Glomerular endothelial cell (primary cell): ENCODE data around the gene RENBP. TPM values are rescaled to one million over a fixed set of nuclear protein-coding genes. Genes with fewer than 3 reads are reported as not detected.

ENCODE experiments used
- DNase-seq: peaks from one replicate; pipeline ENCODE4 v3.0.0-alpha.2; 2011; ENCODE audit warnings: low read depth, low spot score; ENCODE audit errors: extremely low read depth
- total RNA-seq: library from RNA; depleted of rRNA; stranded (reverse); fragments of >200 nt; gene quantifications from 2 replicates; pipeline ENCODE4 v1.2.3, GENCODE V29; 2015

The RENBP gene
- total RNA-seq, 1 donor from 2014 or later = 23.7 TPM

DNA sequence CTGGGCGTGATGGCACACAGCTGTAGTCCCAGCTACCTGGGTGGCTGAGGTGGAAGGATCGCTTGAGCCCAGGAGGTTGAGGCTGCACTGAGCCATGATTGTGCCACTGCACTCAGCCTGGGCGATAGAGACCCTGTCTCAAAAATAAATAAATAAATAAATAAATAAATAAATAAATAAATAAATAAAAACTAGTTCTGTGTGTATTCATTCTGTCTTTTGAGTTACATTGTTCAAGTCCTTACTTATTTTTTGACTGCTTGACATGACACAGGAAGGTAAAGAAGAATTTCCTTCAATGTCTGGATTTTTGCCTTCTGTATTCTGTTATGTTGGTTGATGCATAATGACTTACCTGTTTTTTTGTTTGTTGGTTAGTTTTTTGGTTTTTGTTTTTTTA lies 7.4 kb downstream of the RENBP start:
- no peak for DNase-seq

DNA sequence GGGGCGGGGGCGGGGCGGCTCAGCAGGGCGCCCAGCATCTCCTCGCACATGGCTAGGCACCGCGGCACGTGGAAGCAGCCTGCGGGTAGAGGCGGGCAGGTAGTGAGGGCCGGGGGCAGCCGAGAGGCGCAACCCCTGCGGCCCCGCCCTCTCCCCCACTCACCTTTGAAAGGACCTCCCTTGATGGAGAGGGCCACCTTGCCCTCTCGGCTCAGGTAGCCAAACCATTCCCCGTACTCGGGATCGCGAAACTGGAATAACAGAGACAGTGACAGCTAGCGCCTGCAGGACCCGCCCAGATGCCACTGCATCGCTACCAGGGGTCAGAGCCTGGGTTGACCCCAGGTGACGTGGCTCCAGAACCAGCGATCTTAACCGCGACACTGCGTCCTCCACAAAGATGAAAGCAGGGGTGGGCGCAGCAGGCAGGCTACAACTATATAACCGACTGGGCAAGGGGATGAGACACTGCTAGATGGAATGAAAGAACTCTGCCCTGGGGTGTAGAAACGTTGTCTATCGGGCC lies 9.1 kb downstream of the RENBP start:
- DNase-seq = no peak

DNA sequence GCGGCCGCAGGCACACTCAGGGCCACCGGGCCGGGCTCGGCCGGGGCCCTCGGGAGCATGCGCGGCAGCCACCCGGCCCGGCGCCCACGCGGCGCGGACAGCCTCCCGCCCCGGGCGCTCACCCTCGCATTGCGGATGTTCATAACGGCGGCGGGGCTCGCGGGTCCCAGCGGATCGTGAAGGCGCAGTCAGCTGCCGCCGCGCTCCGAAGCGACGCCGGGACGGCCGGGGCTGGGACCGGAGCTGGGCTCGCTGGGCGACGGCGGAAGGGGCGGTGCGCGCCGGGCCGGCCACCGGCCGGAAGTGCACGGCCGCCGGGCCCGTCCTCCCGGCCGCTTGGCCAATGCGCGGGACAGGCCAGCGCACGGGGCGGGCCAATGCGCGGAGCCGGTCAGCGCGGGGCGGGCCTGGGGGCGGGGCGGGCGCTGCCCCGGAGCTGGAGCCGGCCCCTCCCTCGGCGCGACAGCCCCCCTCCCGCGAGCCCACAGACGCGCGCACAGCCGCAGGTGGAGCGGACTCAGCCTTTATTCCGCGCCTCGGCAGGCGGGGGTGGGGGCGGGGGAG lies 9.6 kb downstream of the RENBP start, which contains the start of gene NAA10:
Gene NAA10, minus strand, starts transcription at position 276 of the 564 bp plus-strand sequence. Its CDS starts 133 bp downstream, at position 143.
- no peak for DNase-seq

DNA sequence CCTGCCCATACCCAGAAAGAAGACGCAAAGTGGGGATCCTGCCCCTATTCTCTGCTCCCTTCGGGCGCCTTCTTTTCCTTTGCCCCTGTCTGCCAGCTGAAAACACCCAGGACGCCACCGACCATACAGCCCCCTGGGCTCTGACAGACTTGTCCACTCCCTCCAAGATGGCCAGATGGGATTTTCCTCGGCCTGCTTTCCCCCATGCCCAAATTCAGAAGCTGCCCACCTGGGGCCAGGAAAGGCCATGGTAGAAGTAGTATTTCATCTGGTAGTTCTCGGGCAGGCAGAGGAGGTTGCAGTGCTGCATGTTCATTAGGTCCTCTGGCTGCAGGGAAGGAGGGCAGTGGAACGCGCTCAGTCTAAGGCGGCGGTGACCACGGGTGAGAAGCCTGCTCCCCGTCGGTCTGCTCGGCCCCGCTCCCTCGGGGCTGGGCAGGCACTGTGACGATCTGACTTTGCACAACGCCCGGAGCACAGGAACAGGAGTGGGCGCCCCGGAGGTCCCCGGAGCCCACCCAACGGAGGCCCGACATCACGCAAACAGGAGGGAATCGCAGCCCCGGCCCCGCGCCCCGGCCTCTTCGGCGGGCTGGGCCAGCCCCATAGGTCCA lies 10.2 kb downstream of the RENBP start:
- DNase-seq = no peak

DNA sequence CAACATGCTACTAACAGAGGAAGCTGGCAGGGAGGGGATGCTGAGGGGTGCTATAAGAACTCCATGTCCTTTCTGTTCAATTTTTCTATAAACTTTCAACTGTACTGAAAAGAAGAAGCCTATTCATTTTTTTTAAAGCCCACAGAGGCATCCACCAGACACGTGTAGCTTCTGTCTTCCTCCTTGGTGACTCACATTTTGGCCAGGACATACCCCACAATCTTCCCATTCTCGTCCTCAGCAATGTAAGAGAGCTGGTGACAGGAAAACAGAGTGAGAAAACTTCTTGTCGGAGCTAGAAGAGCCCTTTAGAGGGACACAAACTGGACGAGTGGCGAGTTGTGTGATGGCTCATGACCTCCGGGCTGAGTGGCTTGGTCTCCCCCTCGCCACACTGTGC lies 10.7 kb downstream of the RENBP start:
- no peak for DNase-seq

DNA sequence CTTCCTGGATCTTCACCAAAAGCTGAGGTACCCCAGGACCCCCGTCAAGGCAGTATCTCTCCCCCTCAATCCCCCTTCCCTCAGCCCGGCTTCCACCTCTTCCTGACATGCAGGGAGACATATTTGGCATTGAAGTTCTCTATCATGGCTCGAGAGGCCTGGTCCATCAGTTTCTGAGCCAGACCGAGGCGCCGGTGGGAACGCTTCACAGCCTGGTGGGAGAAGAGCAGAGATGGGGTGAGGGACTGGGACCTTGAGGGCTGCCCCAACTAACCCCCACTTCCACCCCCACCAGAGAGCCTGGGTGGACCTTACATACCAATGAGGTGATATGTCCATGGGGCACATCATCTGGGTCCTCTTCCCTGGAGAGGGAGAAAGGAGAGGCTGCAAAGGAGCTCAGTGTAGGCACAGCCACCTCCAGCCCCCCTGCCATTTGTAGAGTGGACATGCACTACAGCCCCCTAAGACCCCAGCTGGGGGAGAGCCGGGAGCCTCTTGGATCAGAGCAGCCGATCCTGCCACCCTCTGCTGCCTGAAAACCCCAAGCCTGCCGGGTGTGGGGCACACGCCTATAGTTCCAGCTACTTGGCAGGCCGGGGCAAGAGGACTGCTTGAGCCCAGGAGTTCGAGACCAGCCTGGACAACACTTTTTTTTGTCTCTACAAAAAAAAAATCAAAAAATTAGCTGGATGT lies 12.1 kb downstream of the RENBP start:
- DNase-seq = no peak

GRCh38 chrX:153931748-153932147 lies 12.7 kb downstream of the RENBP start:
- no peak for DNase-seq

GRCh38 chrX:153931151-153931550 lies 13.3 kb downstream of the RENBP start:
- no peak for DNase-seq

GRCh38 chrX:153930011-153930910 lies 14.2 kb downstream of the RENBP start:
- no peak for DNase-seq

GRCh38 chrX:153929576-153929975 lies 14.9 kb downstream of the RENBP start:
- DNase-seq = no peak

- DNase-seq = no peak
Measured at GRCh38 chrX:153928846-153929245, 15.6 kb downstream of the RENBP start.

DNA sequence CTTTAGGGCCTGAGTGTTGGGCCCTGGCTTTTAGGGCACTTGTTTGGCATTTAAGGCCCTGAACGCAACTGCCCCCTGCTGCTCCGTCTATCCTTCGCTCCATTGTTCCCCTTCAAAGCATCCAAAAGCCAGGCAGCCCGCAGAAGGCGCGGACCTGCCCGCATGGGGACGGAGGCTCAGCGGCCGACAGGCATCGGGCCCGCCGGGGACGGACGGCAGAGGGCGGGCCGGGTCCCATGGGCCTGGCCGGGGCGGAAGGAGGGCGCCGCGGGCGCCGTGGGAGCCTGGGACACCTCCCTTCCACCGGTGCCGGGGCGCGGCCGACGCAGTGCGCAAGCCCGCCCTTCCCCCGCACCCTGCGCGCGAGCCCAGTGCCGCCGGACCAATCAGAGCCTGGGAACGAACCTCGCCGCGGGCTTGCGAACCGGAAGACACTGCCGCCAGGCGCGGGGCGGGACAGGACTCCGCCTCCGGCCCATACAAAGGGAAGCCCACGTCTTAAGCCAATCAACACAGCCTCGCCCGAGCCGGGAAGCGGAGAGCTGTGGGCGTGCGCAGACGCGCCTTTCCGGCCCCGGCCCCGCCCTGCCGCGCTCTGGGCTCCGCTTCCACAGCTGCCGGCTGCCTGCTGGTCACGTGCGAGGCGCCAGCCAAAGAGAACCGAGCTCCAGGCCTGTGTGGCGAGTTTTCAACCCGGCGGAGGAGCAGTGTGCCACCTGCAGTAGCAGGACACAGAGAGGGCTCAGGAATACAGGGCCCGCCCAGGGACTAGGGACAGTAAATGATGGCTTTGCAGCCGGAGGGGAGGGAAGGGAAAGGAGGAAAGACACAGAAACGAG lies 16.3 kb downstream of the RENBP start:
- DNase-seq = peak; percentile 68

DNA sequence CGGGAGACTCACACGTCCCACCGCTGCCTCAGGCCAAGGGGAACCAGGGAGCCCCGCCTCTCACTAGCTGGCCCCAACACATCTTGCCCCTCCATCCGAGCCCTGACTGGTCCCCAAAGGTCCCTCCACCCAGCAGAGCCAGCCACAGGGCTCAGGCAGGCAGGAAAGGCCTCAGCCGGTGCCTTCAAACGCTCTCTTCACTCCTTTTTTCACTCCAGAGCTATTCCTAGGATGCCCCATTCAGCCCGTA lies 16.8 kb downstream of the RENBP start:
- DNase-seq = no peak

GRCh38 chrX:153926858-153927671 lies 17.4 kb downstream of the RENBP start:
- DNase-seq = no peak

- DNase-seq = no peak
Measured at GRCh38 chrX:153926552-153926857, 17.9 kb downstream of the RENBP start.

- no peak for DNase-seq
Measured at GRCh38 chrX:153925739-153926551, 18.5 kb downstream of the RENBP start, which contains the start of gene ARHGAP4. ARHGAP4 (minus strand) TSS chrX:153926264; CDS start chrX:153926202, 62 bp downstream.

- no peak for DNase-seq
Measured at GRCh38 chrX:153925387-153925738, 19.1 kb downstream of the RENBP start.

- DNase-seq = no peak
Measured at GRCh38 chrX:153924149-153924861, 20.1 kb downstream of the RENBP start.
